ENCODE measurements around the gene PPID. TPM values are rescaled to one million over a fixed set of nuclear protein-coding genes. Genes with fewer than 3 reads are reported as not detected.
"Not testable (repeated sequence)": the region's sequence is repeated elsewhere in the genome, so short reads cannot be mapped to it uniquely, and the experiment has no call there.

PPID gene
- total RNA-seq, 2 donors from 2014 or later, result 38.9 to 40.3 TPM

DNA sequence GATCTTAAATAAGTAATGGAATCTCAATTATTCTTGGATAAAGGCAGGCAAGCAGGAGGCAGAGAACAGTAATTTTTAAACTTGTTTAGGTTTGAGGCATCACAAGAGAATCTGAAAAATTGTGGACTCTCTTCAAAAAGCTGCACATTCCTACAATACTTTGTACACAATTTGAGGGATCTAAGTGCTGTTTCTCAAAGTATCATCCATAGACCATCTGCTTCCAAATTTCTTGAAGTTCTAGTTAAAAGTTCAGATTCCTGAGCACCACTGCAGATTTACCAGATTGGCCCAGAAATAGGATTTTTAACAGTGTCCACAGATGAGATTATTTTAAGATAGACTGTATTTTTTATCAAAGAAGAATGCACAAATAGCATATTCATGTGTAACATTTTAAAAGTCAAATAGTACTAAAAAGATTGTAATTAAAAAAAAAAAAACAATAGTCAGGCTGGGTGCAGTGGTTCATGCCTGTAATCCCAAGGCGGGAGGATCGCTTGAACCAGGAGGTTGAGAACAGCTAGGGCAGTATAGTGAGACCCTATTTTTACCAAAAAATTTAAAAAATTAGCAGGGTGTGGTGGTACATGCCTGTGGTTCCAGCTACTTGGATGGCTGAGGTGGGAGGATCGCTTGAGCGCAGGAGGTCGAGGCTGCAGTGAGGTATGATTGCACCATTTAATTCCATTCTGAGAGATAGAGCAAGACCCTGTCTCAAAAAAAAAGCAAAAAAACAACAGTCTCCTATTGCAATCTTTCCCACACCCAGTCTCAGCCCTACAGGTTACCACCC, 31.4 kb upstream of the PPID start:
- H3K9me3 Mint-ChIP-seq, result peaks cover 23% of the 10 kb centered on the region
- Histone ChIP-seq H3K4me1 (ENCODE audit: control insufficient read depth, insufficient read depth, low read length) (no peaks in the 10 kb centered on the region), H3K27me3 (ENCODE audit: control insufficient read depth, insufficient read depth, low read length, poor library complexity, severe bottlenecking) (no peaks in the 10 kb centered on the region), H3K4me3 (ENCODE audit: low read length) (no peak overlapping the region), H3K36me3 (ENCODE audit: control insufficient read depth, insufficient read depth, low read length) (no peaks in the 10 kb centered on the region), H3K9ac (ENCODE audit: extremely low read depth, low read length, poor library complexity, severe bottlenecking) (no peak overlapping the region), H3K27ac (ENCODE audit: low read depth, low read length) (no peak overlapping the region), H3K9me3 (ENCODE audit: control insufficient read depth, low read length) (peaks cover 10% of the 10 kb centered on the region)
- H3K4me3 Mint-ChIP-seq, result no peak overlapping the region
- WGBS, 2 experiments (ENCODE audit: insufficient coverage in 1 of 2, insufficient read length in 1 of 2), result 96 to 100% methylated on average over 4 to 5 of the region's 5 CpGs
- no peaks in the 10 kb centered on the region for H3K4me1 Mint-ChIP-seq
- peaks cover 2% of the 10 kb centered on the region for H3K27me3 Mint-ChIP-seq (ENCODE audit: insufficient read depth)
- TF ChIP-seq, protein P1, sequence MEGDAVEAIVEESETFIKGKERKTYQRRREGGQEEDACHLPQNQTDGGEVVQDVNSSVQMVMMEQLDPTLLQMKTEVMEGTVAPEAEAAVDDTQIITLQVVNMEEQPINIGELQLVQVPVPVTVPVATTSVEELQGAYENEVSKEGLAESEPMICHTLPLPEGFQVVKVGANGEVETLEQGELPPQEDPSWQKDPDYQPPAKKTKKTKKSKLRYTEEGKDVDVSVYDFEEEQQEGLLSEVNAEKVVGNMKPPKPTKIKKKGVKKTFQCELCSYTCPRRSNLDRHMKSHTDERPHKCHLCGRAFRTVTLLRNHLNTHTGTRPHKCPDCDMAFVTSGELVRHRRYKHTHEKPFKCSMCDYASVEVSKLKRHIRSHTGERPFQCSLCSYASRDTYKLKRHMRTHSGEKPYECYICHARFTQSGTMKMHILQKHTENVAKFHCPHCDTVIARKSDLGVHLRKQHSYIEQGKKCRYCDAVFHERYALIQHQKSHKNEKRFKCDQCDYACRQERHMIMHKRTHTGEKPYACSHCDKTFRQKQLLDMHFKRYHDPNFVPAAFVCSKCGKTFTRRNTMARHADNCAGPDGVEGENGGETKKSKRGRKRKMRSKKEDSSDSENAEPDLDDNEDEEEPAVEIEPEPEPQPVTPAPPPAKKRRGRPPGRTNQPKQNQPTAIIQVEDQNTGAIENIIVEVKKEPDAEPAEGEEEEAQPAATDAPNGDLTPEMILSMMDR (conservative IDR thresholded peaks at IDR 0.05), result no peak
- H3K27ac Mint-ChIP-seq, result no peak overlapping the region
- H3K36me3 Mint-ChIP-seq (ENCODE audit: low read depth), result peaks cover 3% of the 10 kb centered on the region
- DNase-seq, result no peak

DNA sequence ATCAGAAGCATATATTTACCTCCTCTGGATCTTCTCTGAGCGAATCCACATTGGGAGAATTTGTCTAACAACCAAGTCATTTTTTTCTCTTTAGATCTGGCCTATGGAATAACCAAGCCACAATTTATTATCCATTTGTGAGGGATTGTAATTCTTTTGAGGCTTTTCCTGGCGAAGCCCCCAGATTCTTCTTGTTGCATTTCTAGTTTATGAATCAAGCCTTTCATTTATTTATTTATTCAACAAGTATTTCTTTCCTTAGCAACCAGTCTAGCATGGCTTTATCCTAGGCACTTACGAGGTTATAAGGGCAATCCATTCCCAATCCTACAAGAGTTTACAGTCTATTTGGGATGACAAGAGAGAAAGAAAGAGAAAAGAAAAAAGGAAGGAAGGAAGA, 27.2 kb upstream of the PPID start:
- no peak overlapping the region for H3K4me3 Mint-ChIP-seq
- no peaks in the 10 kb centered on the region for H3K9me3 ChIP-seq (ENCODE audit: control insufficient read depth, low read length)
- TF ChIP-seq, protein P1 (conservative IDR thresholded peaks at IDR 0.05), result no peak
- no peaks in the 10 kb centered on the region for H3K27me3 ChIP-seq (ENCODE audit: control insufficient read depth, insufficient read depth, low read length, poor library complexity, severe bottlenecking)
- WGBS, 2 experiments (ENCODE audit: insufficient coverage in 1 of 2, insufficient read length in 1 of 2), result 92 to 100% methylated on average over 1 to 3 of the region's 3 CpGs
- H3K4me3 ChIP-seq (ENCODE audit: low read length), result no peak overlapping the region
- H3K4me1 Mint-ChIP-seq, result no peaks in the 10 kb centered on the region
- H3K36me3 ChIP-seq (ENCODE audit: control insufficient read depth, insufficient read depth, low read length), result no peaks in the 10 kb centered on the region
- no peak overlapping the region for H3K27ac ChIP-seq (ENCODE audit: low read depth, low read length)
- DNase-seq, result no peak
- H3K36me3 Mint-ChIP-seq (ENCODE audit: low read depth), result no peaks in the 10 kb centered on the region
- no peak overlapping the region for H3K9ac ChIP-seq (ENCODE audit: extremely low read depth, low read length, poor library complexity, severe bottlenecking)
- H3K4me1 ChIP-seq (ENCODE audit: control insufficient read depth, insufficient read depth, low read length), result no peaks in the 10 kb centered on the region
- H3K9me3 Mint-ChIP-seq, result peaks cover 27% of the 10 kb centered on the region
- H3K27ac Mint-ChIP-seq, result no peak overlapping the region
- no peaks in the 10 kb centered on the region for H3K27me3 Mint-ChIP-seq (ENCODE audit: insufficient read depth)

DNA sequence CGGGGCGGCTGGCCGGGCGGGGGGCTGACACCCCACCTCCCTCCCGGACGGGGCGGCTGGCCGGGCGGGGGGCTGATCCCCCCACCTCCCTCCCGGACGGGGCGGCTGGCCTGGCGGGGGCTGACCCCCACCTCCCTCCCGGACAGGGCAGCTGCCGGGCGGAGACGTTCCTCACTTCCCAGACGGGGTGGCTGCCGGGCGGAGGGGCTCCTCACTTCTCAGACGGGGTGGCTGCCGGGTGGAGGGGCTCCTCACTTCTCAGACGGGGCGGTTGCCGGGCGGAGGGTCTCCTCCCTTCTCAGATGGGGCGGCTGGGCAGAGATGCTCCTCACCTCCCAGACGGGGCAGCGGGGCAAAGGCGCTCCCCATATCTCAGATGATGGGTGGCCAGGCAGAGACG, 23.3 kb upstream of the PPID start:
- not testable (repeated sequence) for H3K27ac Mint-ChIP-seq; DNase-seq; H3K36me3 ChIP-seq (ENCODE audit: control insufficient read depth, insufficient read depth, low read length); H3K4me1 ChIP-seq (ENCODE audit: control insufficient read depth, insufficient read depth, low read length); H3K27me3 ChIP-seq (ENCODE audit: control insufficient read depth, insufficient read depth, low read length, poor library complexity, severe bottlenecking); H3K4me1 Mint-ChIP-seq; H3K4me3 Mint-ChIP-seq; H3K36me3 Mint-ChIP-seq (ENCODE audit: low read depth); H3K27me3 Mint-ChIP-seq (ENCODE audit: insufficient read depth); H3K27ac ChIP-seq (ENCODE audit: low read depth, low read length); H3K4me3 ChIP-seq (ENCODE audit: low read length); H3K9ac ChIP-seq (ENCODE audit: extremely low read depth, low read length, poor library complexity, severe bottlenecking); H3K9me3 ChIP-seq (ENCODE audit: control insufficient read depth, low read length)
- 93 to 96% methylated on average over 3 to 28 of the region's 31 CpGs for WGBS, 2 experiments (ENCODE audit: insufficient coverage in 1 of 2, insufficient read length in 1 of 2)
- H3K9me3 Mint-ChIP-seq, result peaks cover 29% of the 10 kb centered on the region
